Activated gamma-delta T cell (primary cell): ENCODE measurements around the gene EPM2A.
"Not testable (repeated sequence)": the region's sequence is repeated elsewhere in the genome, so short reads cannot be mapped to it uniquely, and the experiment has no call there.

Source experiments
- DNase-seq: peaks from one replicate; lab custom pipeline; 2025; lab: John Stamatoyannopoulos, UW

The EPM2A gene

DNA sequence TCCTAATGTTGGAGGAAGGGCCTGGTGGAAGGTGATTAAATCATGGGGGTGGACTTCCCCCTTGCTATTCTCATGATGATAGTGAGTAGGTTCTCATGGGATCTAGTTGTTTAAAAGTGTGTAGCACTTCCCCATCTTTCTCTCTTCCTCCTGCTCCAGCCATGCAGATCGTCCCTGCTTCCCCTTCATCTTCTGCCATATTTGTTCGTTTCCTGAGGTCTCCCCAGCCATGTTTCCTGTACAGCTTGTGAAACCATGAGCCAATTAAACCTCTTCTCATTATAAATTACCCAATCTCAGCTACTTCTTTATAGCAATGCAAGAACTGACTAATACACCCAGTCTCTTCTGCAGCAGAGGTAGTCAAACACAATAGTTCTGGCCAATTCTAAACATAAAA, 5.4 kb downstream of the EPM2A start:
- DNase-seq: no peak

DNA sequence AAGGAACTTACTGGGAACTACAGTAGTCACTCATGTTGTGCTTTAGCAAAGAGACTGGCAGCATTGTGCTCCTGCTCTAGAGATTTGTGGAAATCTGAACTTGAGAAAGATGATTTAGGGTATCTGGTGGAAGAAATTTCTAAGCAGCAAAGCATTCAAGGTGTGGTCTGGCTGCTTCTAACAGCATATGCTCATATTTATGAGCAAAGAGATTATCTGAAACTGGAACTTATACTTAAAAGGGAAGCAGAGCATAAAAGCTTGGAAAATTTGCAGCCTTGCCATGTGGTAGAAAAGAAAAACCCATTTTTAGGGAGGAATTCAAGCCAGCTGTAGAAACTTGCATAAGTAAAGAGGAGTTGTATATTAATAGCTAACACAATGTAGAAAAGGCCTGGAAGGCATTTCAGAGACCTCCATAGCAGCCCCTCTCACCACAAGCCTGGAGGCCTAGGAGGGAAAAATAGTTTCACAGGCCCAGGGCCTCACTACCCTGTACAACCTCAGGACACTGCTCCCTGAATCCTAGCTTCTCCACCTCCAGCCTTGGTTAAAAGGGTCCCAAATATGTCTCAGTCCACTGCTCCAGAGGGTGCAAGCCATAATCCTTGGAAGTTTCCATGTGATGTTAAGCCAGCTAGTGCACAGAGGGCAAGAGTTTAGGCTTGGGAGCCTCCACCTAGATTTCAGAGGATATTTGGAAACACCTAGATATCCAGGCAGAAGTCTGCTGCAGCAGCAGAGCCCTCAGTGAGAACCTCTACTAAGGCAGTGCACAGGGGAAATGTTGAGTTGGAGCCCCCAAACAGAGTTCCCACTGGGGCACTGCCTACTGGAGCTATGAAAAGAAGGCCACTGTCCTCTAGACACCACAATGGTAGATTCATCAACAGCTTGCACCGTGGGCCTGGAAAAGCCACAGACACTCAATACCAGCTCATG, 6.6 kb downstream of the EPM2A start:
- DNase-seq: no peak

DNA sequence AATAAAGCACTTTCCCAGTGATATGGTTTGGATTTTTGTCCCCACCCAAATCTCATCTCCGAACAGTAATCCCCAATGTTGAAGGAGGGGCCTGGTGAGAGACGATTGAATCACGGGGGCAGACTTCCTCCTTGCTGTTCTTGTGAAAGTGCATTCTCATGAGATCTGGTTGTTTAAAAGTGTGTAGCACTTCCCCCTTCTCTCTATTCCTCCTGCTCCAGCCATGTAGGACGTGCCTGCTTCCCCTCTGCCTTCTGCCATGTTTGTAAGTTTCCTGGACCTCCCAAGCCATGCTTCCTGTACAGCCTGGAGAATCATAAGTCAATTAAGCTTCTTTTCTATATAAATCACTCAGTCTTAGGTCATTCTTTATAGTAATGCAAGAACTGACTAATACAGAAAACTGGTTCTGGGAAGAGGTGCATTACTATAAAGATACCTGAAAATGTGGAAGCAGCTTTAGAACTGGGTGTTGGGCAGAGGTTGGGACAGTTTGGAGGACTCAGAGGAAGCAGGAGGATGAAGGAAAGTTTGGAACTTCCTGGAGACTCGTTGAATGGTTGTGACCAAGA, 7.4 kb downstream of the EPM2A start:
- DNase-seq: no peak

DNA sequence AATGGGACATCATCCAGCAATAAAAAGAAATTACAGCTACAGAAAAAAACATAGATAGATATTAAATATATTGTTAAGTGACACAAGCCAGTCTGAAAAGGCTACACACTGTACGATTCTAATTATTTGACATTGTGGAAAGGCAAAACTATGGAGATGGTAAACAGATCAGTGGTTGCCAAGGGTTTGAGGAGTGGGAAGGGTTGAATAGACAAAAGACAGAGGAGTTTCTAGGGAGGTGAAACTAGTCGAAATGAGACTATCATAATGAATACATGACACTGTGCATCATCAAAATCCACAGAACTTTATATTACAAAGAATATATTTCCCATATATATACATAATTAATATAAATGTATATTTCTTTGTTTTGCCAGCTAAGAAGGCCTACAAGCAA, 9.8 kb downstream of the EPM2A start:
- DNase-seq: no peak

DNA sequence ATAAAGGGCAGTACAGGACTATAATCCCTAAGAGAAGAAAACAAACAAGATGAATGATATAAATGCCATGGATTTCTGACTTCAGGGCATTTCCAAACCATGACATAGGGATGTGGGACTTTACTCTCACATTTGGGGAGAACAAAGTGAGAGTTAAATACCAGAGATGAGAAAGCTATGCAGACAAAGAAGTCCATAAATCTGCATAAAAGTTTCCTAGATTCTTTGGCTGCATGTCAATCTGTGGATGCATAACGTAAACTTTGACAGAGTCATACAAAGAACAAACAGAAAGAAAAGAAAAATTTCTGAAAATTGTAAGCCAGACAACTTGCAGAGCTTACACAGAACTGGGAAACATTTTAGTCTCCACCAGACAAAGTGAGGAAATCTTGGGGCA, 11.7 kb downstream of the EPM2A start:
- DNase-seq: no peak

DNA sequence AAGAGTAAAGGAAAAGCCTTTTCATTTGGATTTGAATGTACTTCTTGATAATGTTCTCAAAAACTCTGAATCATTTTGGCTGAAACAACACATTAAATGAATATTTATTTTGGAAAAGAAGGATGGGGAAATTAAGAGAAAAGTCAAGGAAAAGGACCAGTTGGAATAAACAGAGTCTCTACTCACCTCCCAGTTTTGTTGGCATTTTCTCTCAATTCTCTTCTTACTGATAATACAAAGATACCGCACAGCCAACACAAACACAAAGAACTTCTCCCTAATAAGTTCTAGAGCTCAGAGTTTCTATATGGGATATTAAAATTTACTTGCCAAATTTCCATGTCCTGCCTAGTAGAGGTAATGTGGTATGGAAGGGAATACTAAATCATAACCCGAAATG, 13.1 kb downstream of the EPM2A start:
- DNase-seq: no peak

DNA sequence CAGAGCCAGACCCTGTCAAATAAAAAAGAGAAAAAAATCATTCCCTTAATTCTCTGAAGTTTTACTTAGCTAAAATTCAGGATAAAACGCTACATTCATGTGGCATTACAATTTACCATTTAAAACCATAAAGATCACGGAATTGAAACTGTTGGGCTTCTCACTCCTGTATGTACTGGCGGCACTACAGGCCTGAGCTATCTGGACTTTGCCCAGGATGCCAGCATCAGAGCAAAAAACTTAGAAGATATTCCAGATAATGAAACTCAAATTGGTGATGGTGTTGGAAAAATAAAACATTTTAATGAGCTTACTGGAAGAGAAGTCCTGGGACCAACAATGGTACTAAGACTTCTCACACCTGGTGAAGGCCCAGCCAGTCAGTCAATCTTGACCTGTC, 14.2 kb downstream of the EPM2A start:
- DNase-seq: no peak

DNA sequence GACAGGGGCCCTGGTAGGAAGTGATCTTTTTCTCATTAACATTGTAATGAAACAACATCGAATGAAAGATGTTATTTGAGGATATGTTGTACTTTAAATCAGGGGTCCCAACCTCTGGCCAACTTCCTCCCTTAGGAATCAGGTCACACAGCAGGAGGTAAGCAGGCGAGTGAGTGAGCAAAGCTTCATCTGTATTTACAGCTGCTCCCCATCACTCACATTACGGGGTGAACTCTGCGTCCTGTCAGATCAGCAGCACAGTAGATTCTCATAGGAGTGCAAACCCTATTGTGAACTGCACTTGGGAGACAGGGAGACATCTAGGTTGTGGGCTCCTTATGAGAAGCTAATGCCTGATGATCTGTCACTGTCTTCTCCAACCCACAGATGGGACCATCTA, 19.9 kb downstream of the EPM2A start:
- no peak for DNase-seq

DNA sequence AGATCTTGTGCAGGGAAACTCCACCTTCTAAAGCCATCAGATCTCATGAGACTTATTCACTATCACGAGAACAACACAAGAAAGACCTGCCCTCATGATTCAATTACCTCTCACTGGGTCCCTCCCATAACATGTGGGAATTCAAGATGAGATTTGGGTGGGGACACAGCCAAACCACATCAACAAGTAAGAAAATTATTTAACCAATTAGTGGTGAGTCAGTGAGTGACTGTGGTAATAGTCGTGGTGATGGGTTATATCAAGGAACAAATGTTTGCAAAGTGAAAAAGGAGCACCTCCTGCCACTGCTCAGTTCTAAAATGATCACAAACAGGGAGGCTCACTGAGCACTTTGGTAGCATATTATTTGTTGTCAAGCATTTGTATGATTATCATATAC, 20.6 kb downstream of the EPM2A start:
- no peak for DNase-seq

DNA sequence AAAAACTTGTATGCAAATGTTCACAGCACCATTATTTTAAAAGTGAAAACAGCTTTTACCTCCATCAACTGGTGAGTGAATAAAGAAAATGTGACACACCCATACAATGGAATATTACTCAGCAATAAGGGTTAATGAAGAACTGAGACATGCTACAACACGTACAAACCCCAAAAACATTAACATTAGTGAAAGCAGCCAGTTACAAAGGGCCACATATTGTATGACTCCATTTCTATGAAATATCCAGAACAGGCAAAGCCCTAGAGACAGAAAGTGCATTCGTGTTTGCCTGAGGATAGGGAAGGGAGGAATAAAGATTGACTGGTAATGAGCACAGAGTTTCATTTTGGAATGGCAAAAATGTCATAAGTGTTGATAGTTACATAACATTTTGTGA, 21.5 kb downstream of the EPM2A start:
- no peak for DNase-seq

DNA sequence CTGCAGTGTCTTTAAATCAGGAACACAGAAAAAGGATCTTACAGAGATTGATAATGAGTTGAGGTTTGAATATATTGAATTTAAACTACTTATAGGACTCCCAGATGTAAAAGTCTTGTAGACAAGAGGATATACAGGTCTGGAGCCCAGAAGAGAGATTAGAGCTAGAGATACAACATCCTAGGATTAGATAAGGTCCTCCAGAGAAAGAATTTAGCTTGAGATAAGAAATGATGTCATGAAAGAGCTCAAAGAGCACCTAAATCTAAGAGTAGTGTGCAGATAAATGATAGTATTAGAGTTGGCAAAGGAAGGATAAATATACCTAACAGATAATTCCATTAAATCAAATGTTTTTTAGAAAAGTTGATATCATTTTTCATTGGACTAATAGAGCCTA, 23.9 kb downstream of the EPM2A start:
- no peak for DNase-seq

DNA sequence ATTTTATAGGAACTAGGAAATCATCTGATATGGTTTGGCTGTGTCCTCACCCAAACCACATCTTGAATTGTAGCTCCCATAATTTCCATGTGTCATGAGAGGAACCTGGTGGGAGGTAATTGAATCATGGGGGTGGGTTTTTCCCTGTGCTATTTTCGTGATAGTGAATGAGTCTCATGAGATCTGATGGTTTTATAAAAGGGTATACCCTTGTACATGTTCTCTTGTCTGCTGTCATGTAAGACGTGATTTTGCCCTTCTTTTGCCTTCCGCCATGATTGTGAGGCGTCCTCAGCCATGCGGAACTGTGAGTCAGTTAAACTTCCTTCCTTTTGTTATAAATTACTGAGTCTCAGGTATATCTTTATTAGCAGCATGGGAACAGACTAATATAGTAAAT, 27.9 kb downstream of the EPM2A start:
- no peak for DNase-seq

DNA sequence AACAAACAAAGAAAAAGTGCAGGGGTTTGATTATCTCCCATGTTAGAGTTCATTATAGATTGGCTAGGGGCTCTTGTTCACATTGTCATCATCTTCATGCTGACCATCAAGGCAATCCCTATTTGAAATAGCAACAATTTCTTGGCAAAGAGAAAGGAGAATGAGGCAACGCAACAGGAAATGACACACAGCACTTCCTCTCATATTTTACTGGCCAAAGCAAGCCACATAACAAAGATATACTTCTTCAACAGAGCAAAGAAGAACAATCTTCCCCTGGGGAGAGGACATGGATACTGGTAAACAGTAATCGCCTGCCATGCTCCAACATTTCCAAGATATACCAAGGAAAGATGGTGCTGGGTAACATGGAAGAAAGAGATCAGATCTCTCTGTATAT, 29.8 kb downstream of the EPM2A start:
- no peak for DNase-seq

DNA sequence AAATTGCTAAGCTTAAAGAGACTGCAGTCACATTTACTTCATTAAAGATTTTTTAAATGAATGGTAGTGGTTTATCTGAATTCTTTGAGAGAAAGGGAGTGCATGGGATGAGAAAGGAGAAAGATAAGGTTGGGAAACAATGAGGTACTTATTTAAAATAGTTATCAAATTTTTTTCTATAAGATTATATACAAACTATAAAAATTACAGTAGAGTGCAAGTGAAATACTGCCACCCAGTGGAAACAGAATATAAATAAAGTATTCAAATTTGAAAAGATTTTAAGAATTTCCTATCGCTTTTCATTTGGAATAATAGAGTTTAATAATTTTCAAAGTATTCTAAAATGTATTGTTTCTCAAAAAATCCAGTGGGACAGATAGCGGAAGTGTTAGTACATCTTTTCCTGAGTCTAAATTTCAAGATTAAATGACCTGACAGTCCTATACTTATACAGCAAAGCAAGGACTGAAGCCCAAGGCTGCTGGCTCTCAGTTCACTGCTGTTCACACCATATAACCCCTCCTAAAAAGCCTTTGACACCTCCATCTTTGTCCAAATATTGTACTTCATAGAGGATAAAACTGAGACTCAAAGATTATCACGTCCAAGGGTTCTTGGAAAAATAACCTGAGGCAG, 31.1 kb downstream of the EPM2A start:
- DNase-seq: no peak

DNA sequence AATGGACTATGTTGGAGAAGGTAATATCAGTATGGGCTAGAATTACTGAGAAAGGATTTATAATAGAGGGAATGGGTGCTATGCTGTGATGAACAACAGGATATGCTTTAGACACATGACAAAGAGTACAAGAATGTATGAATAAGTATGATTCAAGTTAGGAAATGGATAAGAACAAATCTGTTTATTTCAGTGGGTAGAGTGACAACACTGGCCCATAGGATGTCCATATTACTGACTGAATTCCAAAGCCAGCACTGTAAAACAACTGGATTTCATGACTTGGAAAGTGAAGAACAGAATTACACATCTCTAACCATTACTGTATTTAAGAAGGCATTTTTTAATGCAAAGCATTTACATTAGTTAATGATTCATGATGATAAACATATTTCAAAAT, 35.9 kb downstream of the EPM2A start:
- DNase-seq: no peak

DNA sequence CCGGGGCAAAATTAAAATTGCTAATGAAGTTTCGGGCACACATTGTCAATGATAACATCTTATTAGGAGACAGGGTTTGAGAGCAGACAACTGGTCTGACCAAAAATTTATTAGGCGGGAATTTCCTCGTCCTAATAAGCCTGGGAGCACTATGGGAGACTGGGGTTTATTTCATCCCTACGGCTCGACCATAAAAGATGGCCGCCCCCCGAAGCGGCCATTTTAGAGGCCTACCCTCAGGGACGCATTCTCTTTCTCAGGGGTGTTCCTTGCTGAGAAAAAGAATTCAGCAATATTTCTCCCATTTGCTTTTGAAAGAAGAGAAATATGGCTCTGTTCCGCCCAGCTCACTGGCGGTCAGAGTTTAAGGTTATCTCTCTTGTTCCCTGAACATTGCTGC, 37.9 kb downstream of the EPM2A start:
- DNase-seq: not testable (repeated sequence)

DNA sequence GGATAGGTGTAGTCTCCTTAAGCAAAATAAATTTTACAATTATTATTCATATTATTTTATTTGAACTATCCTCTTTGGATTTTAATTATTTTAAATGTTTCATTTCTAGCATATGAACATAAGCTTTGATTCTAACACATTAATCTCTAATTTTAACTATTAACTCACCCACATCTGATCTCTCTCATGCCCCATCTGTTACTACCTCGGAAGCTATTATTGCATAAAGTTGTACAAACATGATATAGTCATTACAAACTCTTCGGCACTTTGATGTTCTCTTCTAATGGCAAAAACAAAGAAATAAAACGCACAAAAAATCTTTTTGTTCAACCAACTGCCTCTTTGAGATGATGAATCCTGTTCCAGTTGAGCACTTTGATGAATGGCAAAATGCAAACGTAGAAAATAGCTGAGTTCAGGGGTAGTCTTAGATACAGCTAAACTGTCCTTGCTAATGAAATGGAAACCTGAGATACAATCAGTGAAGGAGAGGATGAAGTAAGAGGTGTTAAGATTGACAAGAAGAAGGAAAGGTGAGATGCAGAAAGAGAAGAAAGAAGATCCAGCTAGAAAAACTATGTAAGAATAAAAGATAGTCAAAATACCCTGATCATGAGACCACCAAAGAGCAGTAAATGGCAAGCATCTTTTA, 41.1 kb downstream of the EPM2A start:
- no peak for DNase-seq

DNA sequence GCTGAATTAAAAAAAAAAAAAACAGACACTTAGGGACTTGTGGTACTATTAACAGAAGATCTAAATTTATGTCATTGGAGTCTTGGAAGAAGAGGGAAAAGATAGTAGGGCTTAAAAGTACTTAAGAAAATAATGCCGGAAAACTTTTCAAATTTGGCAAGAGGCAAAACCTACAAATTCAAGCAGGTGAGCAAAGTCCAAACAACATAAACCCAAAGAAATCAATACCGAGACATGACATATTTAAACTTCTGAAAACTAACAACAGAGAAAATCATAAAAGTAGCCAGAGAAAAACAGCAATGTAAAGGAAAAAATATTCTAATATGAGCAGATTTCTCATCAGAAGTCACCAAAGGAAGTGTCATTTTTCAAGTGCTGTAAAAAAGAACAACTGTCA, 44.4 kb downstream of the EPM2A start:
- no peak for DNase-seq

DNA sequence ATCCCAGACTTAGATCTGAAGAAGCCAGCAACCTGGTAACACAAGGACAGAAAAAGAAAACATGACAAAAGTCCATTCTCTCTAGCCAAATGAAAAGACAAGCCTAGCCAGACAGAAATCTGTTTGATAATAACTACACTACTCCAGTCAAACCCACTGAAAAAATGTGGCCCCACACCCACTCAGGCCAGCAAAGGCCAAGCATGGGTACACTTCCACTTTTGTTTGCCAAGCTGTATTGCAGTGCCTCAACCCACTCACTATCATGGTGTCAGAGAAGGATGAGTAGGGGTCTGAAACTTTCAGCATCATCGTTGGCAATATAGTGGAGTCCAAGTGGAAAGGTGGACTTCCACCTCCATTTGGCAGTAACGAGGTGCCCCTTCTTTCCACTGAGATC, 45.8 kb downstream of the EPM2A start:
- DNase-seq: no peak

DNA sequence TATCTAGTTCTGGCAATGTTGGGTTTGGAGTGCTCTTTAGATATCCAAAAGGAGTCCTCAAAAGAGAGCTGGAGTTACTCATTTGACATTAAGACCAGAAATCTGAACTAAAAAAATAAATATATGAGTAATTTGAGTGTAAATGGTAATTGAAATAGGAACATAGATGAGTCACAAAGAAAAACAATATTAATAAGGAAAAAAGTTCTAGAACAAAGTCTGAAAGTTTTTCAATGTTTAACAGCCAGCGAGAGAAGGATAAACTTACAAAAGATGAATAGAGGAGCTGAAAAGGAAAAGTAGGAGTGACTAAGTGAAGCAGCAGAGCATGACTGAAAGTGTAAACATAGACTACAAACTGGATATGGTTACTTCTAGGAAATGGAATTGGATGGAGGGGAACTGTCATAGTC, 46.8 kb downstream of the EPM2A start:
- DNase-seq: no peak

DNA sequence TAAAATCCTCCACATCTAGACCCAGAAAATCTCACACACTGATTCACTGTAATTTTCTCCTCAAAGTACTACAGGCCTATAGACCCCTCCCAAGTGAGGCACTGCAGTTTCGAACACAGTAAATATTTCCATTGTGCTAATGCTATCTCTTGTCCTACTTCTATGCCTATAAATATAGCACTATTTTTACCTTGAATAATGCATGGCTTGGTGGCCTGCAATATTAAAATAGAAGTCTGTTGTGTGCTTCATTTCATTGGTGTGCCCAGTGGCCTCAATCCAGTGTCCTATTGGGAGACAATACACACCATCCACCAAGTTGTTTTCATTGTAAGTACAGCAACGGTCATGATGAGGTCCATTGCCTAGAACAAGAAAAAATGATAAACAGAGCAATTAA, 49.4 kb downstream of the EPM2A start:
- DNase-seq: no peak

DNA sequence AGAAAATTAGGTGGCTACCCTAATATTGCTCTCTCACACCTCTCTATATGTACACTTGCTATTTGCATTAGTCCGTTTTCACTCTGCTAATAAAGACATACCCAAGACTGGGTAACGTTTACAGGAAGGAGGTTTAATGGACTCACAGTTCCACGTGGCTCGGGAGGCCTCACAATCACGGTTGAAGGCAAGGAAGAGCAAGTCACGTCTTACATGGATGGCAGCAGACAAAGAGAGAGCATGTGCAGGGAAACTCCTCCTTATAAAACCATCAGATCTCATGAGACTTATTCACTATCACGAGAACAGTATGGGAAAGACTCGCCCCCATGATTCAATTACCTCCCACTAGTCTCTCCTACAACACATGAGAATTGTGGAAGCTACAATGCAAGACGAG, 53.4 kb downstream of the EPM2A start:
- DNase-seq: no peak

DNA sequence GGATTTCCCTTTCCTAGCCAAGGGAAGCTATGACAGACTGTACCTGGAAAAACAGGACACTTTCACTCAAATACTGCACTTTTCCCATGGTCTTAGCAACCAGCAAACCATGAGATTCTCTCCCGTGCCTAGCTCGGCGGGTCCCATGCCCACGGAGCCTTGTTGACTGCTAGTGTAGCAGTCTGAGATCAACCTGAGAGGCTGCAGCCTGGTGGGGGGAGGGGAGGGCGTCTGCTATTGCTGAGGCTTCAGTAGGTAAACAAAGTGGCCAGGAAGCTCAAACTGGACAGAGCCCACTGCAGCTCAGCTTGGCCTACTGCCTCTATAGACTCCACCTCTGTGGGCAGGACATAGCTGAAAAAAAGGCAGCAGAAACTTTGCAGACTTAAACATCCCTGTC, 61.8 kb downstream of the EPM2A start:
- DNase-seq: no peak
